Measurements from ENCODE around the gene S100A5.
A peak's percentile ranks its signal among the peaks of the same experiment; 100 is the strongest.
"Not testable (repeated sequence)": the region's sequence is repeated elsewhere in the genome, so short reads cannot be mapped to it uniquely, and the experiment has no call there.

S100A5 gene, protein sequence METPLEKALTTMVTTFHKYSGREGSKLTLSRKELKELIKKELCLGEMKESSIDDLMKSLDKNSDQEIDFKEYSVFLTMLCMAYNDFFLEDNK

DNA sequence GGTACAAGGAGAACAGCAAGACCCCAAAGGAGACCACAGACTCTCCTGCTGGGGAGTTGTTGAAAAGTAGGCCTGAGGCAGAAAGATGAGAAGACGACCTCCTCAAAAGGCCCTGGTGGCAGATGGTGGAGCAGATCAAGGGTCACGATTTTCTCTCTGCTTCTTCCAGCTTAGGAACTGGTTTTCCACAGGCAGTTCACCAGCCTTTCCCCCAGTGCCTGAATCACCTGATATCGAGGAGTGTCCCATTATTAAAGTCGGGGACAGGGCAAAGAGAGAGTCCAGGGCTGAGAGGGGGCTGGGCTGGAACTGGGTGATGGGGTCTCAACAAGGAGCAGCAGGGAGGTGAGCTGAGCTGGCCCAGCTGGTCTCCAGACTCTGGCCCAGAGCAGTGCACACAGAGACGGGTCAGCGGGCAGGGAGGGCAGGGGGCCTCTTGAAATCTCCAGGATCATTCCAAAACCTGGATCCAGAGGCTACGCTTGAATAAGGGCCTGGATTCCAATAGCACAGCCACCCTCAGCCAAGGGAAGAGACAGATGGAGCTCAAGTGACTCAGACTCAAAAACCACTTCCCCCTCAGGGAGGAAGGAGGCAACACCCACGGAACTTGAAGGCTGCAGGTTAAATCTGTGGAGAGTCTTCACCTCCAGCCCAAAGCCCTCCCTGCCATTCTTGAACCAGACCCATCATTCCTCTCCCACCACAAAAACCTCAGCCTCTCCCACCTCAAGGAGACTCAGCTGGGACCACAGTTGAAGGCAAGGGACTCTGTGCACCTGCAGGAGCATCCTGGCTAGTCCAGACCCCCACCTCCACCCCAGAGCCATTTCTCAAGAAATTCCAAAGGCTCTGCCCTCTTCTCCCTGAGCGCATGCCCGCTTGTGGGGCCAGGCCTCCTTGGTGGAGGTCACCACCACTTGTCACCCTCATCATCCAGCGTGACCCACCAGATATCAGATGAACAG, at the start of gene S100A5:
Gene S100A5 (minus strand): TSS at position 541 of the 968 bp plus-strand sequence. CDS start 743 bp downstream, outside the sequence.
- DNase-seq, result peak; percentile 52

DNA sequence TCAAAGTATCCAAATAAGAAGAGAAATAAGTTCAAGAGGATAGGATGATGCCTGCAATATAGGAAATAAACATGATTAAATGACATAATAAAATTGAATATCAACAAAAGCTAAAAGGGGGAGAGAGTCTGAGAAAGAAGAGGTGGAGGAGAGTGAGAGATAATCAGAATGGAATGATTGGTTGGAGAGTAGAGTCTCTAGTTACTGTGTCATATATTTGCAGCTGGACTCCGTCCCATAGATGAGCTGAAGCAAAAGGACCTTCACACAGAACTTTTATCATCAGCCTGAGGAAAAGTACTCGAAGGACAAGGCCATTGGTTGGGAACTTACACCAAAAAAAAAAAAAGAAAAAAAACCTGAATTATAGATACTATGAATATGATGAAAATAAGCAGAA, 47.7 kb upstream of the S100A5 start:
- no peak for DNase-seq

DNA sequence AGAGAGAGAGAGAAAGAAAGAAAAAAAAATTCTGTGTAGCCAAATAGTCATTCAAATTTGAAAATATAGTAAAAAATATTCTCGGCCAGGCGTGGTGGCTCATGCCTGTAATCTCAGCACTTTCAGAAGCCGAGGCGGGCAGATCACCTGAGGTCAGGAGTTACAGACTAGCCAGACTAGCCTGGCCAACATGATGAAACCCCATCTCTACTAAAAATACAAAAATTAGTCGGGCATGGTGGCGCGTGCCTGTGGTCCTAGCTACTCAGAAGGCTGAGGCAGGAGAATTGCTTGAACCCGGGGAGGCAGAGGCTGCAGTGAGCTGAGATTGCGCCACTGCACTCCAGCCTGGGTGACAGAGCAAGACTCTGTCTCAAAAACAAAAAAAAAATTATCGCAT, 47.3 kb upstream of the S100A5 start:
- not testable (repeated sequence) for DNase-seq

DNA sequence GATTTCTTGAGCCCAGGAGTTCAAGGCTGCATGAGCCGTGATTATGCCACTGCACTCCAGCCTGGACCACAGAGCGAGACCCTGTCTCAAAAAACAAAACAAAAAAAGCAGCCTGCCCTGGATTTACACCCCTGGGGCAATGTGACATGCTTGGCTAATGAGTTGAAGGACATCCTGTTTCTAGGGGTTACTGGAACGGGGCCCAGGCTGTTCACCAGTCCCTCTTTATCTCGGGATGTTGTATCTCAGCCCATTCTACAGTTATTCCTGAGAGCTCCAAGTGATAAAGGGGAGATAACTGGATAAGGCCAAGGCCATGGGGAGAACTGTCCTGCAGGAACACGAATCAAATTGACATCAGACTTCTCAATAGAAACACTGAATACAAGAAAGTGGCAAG, 46.6 kb upstream of the S100A5 start:
- no peak for DNase-seq

DNA sequence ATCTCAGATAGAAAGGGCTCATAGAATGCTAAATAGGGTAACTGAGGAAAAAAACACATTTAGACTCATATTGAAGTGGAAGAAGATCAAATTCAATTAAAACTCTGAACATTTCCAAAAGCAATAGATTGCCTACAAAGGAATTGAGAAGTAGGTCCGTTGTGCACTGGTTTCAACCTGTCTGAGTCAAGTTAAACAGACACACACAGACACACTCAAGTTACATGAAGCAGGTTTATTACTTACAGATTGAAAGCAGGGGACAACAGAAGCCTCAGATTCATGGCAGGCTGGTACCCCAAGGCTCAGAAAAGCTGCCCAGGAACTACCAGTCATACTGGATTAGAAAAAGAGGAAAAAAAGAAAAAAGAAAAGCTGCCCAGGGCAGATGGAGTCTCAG, 45.6 kb upstream of the S100A5 start:
- no peak for DNase-seq

DNA sequence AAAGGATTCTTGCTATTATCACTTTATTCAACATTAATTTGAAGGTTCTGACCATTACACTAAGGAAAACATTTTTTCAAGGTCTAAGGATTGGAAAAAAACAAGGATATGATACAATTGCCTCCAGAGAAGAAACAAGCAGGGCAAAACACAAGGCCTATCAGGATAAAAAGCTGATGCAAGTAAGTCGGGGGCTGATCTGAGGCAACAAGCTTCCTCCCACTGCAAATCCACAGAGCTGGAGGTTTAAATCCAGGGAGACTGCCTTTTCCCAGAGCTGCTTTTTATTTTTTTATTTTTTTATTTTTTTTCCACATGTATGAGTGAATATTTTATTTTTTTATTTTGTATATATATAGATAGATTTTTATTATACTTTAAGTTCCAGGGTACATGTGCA, 44.3 kb upstream of the S100A5 start:
- no peak for DNase-seq

DNA sequence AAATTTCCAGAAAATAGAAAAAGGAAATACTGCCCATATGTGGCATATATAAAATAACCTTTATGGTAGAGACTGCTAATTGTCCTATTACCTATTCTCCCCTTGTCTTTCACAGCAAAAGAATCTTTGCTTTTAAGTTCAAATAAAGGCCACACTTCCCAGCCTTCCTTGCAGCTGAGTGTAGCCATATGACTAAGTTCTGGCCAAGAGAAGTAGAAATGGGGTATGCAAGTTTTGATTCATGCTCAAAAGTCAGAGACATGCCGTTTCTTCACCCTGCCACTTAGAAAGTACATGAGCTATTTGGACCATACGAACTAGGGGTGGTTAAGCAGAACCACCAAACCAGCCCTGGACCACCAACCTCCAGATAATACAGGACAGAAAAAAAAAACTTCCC, 43.2 kb upstream of the S100A5 start:
- no peak for DNase-seq

DNA sequence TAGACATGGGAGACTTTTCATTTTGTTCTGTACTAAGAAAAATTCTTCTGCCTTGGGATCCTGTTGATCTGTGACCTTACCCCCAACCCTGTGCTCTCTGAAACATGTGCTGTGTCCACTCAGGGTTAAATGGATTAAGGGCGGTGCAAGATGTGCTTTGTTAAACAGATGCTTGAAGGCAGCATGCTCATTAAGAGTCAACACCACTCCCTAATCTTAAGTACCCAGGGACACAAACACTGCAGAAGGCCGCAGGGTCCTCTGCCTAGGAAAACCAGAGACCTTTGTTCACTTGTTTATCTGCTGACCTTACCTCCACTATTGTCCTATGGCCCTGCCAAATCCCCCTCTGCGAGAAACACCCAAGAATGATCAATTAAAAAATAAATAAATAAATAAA, 42.8 kb upstream of the S100A5 start:
- DNase-seq, result not testable (repeated sequence)

DNA sequence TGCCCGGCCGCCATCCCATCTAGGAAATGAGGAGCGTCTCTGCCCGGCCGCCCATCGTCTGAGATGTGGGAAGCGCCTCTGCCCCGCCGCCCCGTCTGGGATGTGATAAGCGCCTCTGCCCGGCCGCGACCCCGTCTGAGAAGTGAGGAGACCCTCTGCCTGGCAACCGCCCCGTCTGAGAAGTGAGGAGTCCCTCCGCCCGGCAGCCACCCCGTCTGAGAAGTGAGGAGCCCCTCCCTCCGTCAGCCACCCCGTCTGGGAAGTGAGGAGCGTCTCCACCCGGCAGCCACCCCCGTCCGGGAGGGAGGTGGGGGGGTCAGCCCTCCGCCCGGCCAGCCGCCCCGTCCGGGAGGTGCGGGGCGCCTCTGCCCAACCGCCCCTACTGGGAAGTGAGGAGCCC, 42.1 kb upstream of the S100A5 start:
- not testable (repeated sequence) for DNase-seq

DNA sequence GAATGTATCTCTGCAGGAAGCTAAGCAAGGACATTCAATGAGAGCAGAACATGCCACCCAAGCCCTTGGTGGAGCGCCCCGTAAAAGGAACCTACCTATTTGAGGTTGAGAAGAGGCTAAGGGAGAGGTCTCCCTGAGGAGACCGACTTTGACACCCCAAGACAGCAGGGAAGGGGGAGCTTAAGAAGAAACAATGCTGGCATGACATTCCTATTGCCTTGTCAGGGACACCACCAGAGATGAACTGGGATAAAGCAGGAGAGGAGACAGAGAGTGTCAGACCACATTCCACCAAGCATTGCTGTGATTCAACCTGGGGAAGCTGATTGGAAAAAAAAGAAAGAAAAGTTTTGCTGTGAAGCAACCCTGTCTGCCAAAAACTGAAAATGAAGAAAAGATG, 38.2 kb upstream of the S100A5 start:
- DNase-seq, result no peak

DNA sequence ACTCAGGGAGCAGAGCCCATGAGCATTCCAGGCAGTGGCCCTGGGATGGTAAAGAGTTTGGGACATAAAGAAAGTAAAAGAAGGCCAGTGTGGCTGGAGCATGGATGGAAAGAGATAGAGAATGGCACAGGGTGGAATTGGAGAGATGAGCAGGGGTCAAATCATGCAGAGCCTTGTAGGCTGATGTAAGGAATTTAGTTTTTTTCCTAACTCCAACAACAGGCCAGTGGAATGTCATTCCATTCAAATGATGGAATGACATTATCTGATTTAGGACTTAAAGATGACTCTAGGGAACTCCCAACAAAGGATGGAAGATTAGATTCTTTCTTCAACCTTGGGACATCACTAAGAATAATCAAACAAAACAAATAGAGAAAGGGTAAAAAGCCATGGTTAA, 37.8 kb upstream of the S100A5 start:
- DNase-seq, result no peak

DNA sequence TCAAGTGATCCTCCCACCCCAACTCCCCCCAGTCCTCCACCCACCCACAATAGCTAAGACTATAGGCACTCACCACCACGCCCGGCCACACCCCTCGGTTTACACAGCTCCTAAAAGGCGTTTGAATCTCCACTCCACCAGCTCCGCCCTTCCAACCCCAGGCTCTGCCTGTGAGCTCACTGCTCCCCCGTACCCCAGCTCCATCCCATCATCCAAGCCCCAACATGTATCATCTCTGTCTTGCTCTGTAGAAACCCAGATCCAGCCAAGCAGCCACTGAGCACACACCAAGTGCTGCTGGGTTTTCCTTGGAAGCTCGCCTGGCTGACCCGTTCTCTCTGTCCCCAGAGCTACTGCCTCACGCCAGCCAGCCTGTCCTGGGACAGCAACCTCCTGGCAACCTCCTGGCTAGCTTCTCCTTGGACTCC, 36.9 kb upstream of the S100A5 start:
- no peak for DNase-seq

DNA sequence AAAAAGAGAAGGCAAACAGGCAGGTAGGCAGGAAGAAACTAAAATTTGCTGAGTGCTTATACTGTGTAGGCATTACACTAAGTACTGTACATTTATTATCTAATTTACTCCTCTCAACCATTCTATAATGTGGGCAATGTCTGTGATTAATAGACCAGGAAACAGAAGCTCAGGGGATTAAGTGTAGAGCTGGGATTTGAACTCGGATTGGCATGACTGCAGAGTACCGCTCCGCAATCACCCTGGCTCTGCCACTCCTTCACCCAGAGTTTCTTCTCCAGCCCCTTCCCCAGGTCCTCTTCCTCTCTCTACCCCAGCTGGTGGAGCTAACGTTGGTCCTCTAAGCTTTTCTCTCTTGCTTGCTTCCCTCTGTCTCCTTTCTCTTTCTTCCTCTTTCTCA, 36.4 kb upstream of the S100A5 start:
- no peak for DNase-seq

DNA sequence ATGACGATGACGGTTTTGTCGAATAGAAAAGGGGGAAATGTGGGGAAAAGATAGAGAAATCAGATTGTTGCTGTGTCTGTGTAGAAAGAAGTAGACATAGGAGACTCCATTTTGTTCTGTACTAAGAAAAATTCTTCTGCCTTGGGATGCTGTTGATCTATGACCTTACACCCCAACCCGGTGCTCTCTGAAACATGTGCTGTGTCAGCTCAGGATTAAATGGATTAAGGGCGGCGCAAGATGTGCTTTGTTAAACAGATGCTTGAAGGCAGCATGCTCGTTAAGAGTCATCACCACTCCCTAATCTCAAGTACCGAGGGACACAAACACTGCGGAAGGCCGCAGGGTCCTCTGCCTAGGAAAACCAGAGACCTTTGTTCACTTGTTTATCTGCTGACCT, 34.8 kb upstream of the S100A5 start:
- DNase-seq, result not testable (repeated sequence)

DNA sequence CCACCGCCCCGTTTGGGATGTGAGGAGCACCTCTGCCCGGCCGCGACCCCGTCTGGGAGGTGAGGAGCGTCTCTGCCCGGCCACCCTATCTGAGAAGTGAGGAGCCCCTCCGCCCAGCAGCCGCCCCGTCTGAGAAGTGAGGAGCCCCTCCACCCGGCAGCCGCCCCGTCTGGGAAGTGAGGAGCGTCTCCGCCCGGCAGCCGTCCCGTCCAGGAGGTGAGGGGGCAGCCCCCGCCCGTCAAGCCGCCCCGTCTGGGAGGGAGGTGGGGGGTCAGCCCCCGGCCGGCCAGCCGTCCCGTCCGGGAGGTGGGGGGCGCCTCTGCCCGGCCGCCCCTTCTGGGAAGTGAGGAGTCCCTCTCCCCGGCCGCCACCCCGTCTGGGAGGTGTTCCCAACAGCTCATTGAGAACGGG, 34.4 kb upstream of the S100A5 start:
- DNase-seq, result not testable (repeated sequence)

DNA sequence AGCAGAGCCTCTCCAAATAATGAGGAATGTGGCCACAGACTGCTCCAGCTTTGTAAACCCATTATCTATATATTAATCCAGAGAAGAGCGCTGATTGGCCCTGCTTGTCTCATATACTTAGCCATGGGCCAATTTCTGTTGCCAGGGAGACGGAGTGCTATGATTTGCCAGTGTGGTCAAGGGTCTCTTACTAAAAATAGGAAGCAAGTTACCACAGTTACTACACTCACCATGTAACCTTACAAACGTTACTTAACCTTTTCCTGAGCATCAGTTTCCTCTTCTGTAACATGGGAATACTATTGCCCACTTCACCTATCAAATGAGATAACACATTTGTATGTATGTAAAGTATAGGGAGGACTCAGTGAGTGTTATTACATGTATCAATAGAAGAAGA, 32.6 kb upstream of the S100A5 start:
- no peak for DNase-seq

DNA sequence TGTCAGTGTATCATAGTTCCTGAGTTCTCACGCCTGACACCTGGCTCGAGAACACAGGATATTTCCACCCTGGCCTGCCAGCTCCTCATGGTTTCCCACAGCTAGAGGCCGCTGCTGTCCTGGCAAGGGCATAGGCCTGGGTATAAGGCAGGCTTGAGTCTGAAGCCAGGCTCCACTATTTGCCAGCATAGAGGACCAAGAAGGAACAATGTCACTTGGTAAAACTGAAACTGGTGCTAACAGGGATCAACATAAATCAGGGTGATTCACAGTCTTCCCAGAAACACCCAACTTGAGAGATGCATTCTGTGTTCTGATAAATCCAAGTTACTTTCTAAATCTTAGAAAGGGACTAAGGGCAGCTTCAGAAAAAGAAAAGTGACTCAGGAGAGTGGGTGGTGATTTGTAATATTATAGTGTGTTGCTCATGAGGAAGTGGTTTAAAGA, 31.9 kb upstream of the S100A5 start:
- DNase-seq, result peak; percentile 36

DNA sequence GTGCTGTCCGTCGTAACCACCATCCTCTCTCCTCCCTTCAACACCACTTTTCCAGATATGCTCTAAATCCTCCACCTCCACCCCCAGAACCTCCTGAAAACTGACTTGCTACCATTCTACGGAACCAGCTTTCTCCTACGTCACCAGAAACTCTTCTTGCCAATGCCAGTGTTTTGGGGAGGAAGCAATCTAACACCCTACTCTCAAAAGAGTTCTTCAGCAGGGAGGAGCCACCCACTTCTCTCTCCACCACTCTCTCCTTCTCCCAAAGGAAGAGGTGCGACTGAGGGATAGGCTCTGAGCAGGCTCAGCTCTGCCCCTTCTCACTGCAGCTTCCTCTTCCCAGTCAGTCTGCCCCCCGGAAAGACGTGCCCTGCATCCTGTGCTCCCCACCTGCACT, 31.0 kb upstream of the S100A5 start:
- DNase-seq, result no peak

DNA sequence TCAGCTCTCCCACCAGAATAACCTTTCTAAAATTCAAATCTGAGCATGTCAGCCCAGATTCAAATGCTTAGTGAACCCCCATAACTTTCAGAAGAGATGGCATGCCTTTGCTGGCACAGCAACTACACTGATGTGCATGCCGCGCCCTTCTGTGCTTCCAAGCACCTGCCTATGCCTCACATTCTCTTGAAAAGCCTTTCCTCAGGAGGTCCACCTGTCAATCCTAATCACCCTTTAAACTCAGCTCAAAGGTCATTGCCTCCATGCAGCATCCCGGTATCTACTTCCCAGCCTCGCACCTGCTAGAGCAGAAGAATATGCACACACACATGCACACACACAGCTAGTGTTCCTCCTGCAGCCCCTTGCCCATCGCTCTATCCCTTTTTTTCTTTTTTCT, 30.1 kb upstream of the S100A5 start:
- DNase-seq, result no peak

DNA sequence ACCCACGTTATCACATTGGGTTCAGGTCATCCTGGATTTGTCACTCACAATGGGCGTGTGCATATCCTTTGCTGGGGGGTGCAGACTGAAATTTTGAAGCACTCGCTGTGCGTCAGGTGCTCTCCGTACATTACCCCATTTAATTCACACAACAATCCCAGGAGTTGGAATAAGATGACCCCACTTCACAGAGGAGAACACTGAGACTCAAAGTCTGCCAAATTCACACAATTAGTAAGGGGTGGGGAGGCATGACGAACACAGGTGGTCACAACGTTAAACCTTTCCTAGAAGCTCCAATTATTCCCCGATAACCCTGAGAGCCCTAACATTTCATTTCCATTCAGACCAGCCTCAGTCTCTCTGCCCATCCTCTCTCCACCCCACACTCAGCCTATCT, 28.7 kb upstream of the S100A5 start:
- DNase-seq, result no peak

DNA sequence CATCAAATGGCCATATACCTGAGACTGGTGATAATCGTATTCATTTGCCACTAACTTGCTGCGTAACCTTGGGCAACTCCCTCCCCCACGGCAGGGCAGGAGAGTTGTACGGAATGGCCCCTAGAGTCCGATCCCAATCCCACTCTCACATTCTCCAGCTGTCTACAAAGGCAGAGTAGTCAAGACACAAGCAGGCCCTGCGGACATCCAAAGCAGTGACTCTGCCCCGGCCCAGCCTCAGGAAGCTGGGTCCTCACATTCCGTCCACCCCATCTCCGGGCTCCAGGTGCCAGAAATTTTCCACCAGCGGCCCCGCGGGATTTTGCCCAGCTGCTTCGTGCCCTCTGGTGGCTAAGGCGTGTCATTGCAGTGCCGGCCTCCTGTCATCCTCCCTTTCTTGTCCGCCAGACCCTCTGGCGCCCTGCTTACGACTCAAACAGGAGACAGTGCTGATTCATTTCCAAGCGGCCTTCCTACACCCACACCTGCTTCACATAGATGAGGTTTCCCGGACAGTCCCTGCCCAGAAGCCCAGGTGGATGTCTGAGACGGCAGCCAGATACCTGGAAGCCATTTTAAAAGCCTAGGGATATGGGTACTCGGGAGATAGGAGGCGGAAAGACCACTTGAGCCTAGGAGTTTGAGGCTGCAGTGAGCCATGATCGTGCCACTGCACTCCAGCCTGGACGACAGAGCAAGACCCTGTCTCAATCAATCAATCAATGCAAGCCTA, 27.8 kb upstream of the S100A5 start:
- DNase-seq, result peak; percentile 72

DNA sequence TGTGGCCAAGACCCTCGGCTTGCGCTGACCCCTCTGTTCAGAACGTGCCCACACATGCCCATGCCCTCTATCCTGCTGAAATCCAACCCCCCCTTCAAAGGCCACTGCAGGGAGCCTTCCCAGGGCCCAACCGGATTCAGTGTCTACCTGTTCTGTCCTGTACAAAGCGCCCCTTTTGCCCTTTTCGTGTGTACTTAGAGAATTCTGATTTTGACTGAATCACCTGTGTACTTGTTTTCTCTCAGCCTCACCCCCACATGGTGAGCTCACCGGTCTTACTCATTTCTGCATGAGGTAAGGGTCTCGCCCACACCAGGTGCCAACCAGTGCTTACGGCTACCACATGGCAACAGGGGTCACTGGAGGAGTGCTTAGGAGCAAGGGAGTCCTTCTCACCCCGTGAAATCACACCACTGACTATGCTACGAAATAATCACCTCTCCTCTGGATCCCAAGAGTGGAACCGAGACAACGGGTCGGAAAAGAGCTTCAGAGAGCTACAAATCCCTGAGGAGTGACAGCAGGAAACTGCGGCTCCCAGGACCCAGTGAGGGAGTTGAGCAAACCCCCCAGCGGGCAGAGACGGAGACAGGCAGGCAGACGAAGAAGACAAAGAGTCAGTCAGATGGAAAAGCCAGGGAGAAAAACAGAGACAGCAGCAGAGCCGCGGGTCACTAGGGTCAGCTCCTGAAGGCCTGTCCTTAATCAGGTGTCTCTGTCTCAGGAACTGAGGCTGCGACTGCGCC, 27.1 kb upstream of the S100A5 start:
- DNase-seq, result peak; percentile 48

Measured in stimulated activated naive CD4-positive, alpha-beta T cell treated with Interleukin-2 at 50 U/mL for 16 hours (primary cell).